H1 (cell line): ENCODE measurements around the gene GSPT1. TPM values are rescaled to one million over a fixed set of nuclear protein-coding genes. Genes with fewer than 3 reads are reported as not detected.
"Not testable (repeated sequence)": the region's sequence is repeated elsewhere in the genome, so short reads cannot be mapped to it uniquely, and the experiment has no call there.

Experiments used
- CTCF ChIA-PET: fragments of 300-600 bp; sonication (Branson Sonifier 250); formaldehyde crosslinking; loops from one replicate; lab custom pipeline; 2021; ENCODE audit not compliant: partially characterized antibody; lab: Charles Lee
- POLR2A ChIA-PET: fragments of 300-600 bp; sonication (Branson Sonifier 250); formaldehyde crosslinking; loops from one replicate; lab custom pipeline; 2021; ENCODE audit warnings: inconsistent platforms; ENCODE audit not compliant: partially characterized antibody; lab: Charles Lee
- DNase-seq, 2 experiments: peaks; one replicate each; pipeline versions ENCODE4 v3.0.0 to v3.0.0-alpha.2; 2010 to 2022; ENCODE audit warnings: low spot score in 2 of 2, low read depth in 1 of 2, mixed read lengths in 1 of 2
- FAIRE-seq: peaks from 2 replicates; lab custom pipeline; 2011; peaks lifted over from hg19 to GRCh38; lab: Jason Lieb, UNC
- H2AFZ ChIP-seq: 2 replicates; pipeline ENCODE4 v1.8.1; 2012; ENCODE audit warnings: low read length, inconsistent platforms
- H2AK5ac ChIP-seq: 2 replicates; pipeline ENCODE4 v1.6.1; 2013; ENCODE audit warnings: low read depth, low read length
- H2BK120ac ChIP-seq: replicated peaks from 2 replicates; pipeline ENCODE3; 2013; ENCODE audit warnings: low read depth, low read length, inconsistent platforms
- H2BK12ac ChIP-seq: 2 replicates; pipeline ENCODE4 v1.6.1; 2013; ENCODE audit warnings: low read depth, low read length
- H2BK15ac ChIP-seq: 2 replicates; pipeline ENCODE4 v1.6.1; 2013; ENCODE audit warnings: low read length
- H2BK20ac ChIP-seq: 2 replicates; pipeline ENCODE4 v1.6.1; 2013; ENCODE audit warnings: low read length
- H2BK5ac ChIP-seq: 2 replicates; pipeline ENCODE4 v1.6.1; 2013; ENCODE audit warnings: low read depth, low read length
- H3K14ac ChIP-seq: 2 replicates; pipeline ENCODE4 v1.6.1; 2013; ENCODE audit warnings: inconsistent platforms; ENCODE audit not compliant: insufficient read length
- H3K18ac ChIP-seq: 2 replicates; pipeline ENCODE4 v1.6.1; 2013; ENCODE audit warnings: low read length; ENCODE audit errors: extremely low read depth
- H3K23ac ChIP-seq: 2 replicates; pipeline ENCODE4 v1.6.1; 2013; ENCODE audit warnings: inconsistent platforms; ENCODE audit not compliant: insufficient read length
- H3K23me2 ChIP-seq: 2 replicates; pipeline ENCODE4 v1.6.1; 2013; ENCODE audit warnings: low read depth, low read length
- H3K27ac ChIP-seq: 2 replicates; pipeline ENCODE4 v1.6.1; 2011; ENCODE audit warnings: low read depth, low read length, inconsistent platforms
- H3K27me3 ChIP-seq, 4 experiments: replicated peaks in 1 of 4; 1 replicate in 1 of 4; 2 replicates in 3 of 4; pipeline versions ENCODE4 v1.6.1 to v1.8.1; 2011 to 2013; ENCODE audit warnings: low read length in 3 of 4, mild to moderate bottlenecking in 3 of 4, inconsistent platforms in 2 of 4, mixed read lengths in 2 of 4, moderate library complexity in 1 of 4; ENCODE audit not compliant: control insufficient read depth in 3 of 4, insufficient read depth in 3 of 4; ENCODE audit errors: extremely low read depth in 1 of 4
- H3K36me3 ChIP-seq, 4 experiments: 2 replicates each; pipeline versions ENCODE4 v1.6.1 to v1.8.1; 2011 to 2013; ENCODE audit warnings: mild to moderate bottlenecking in 4 of 4, low read length in 3 of 4, moderate library complexity in 2 of 4, control low read depth in 1 of 4, inconsistent platforms in 1 of 4; ENCODE audit not compliant: insufficient read depth in 4 of 4, control insufficient read depth in 2 of 4
- H3K4ac ChIP-seq: replicated peaks from 2 replicates; pipeline ENCODE3; 2013; ENCODE audit warnings: low read length, low read depth, mixed read lengths, inconsistent platforms; ENCODE audit not compliant: insufficient read length
- H3K4me1 ChIP-seq, 4 experiments: replicated peaks in 1 of 4; 1 replicate in 1 of 4; 2 replicates in 3 of 4; pipeline versions ENCODE4 v1.6.1 to v1.8.1; 2011 to 2013; ENCODE audit warnings: low read length in 3 of 4, inconsistent platforms in 2 of 4, mixed read lengths in 1 of 4; ENCODE audit not compliant: insufficient read depth in 4 of 4, control insufficient read depth in 3 of 4
- H3K4me2 ChIP-seq, 2 experiments: 2 replicates each; pipeline versions ENCODE4 v1.6.1 to v1.8.1; 2011 to 2013; ENCODE audit warnings: low read depth in 2 of 2, low read length in 2 of 2, control low read depth in 1 of 2, inconsistent platforms in 1 of 2, mild to moderate bottlenecking in 1 of 2; ENCODE audit not compliant: insufficient read depth in 1 of 2
- H3K4me3 ChIP-seq, 4 experiments: fragments of 200-600, 300-600 bp in 1 of 4; sonication (generic), shearing (Covaris generic), sonication (Bioruptor Twin) in 1 of 4; 2 replicates each; pipeline versions ENCODE4 v1.5.1 to v1.8.1; 2011 to 2016; ENCODE audit warnings: low read length in 4 of 4, low read depth in 3 of 4, control low read depth in 2 of 4, inconsistent platforms in 2 of 4, mild to moderate bottlenecking in 2 of 4, mixed read lengths in 1 of 4, moderate library complexity in 1 of 4; ENCODE audit not compliant: insufficient read depth in 2 of 4; ENCODE audit errors: extremely low read depth in 1 of 4
- H3K56ac ChIP-seq: replicated peaks from 2 replicates; pipeline ENCODE3; 2013; ENCODE audit warnings: low read depth, mild to moderate bottlenecking, mixed read lengths, low read length, inconsistent platforms; ENCODE audit not compliant: insufficient read length
- H3K79me1 ChIP-seq: 2 replicates; pipeline ENCODE4 v1.6.1; 2013; ENCODE audit warnings: low read depth, low read length, control low read depth
- H3K79me2 ChIP-seq, 2 experiments: 2 replicates each; pipeline versions ENCODE4 v1.6.1 to v1.8.1; 2012 to 2013; ENCODE audit warnings: low read length in 2 of 2, mild to moderate bottlenecking in 2 of 2, inconsistent platforms in 1 of 2; ENCODE audit not compliant: insufficient read depth in 2 of 2, control insufficient read depth in 1 of 2
- H3K9ac ChIP-seq, 4 experiments: replicated peaks in 1 of 4; 1 replicate in 1 of 4; 2 replicates in 3 of 4; pipeline versions ENCODE4 v1.6.1 to v1.8.1; 2011 to 2013; ENCODE audit warnings: low read depth in 3 of 4, low read length in 3 of 4, control low read depth in 2 of 4, mild to moderate bottlenecking in 2 of 4, moderate library complexity in 2 of 4, inconsistent platforms in 1 of 4; ENCODE audit errors: extremely low read depth in 1 of 4
- H3K9me3 ChIP-seq, 2 experiments: 2 replicates each; pipeline versions ENCODE4 v1.6.1 to v1.8.1; 2012 to 2013; ENCODE audit warnings: mild to moderate bottlenecking in 2 of 2, moderate library complexity in 2 of 2, control low read depth in 1 of 2, inconsistent platforms in 1 of 2, low read depth in 1 of 2, low read length in 1 of 2, mixed read lengths in 1 of 2; ENCODE audit not compliant: insufficient read depth in 2 of 2
- H4K20me1 ChIP-seq, 2 experiments: replicated peaks in 1 of 2; 2 replicates each; pipeline versions ENCODE3 to v1.8.1; 2011 to 2013; ENCODE audit warnings: inconsistent platforms in 2 of 2, low read length in 2 of 2, mild to moderate bottlenecking in 1 of 2; ENCODE audit not compliant: insufficient read depth in 2 of 2, control insufficient read depth in 1 of 2
- H4K5ac ChIP-seq: 2 replicates; pipeline ENCODE4 v1.6.1; 2013; ENCODE audit warnings: low read length, low read depth, mixed read lengths, inconsistent platforms; ENCODE audit not compliant: insufficient read length
- H4K8ac ChIP-seq: 2 replicates; pipeline ENCODE4 v1.8.0; 2013; ENCODE audit warnings: mild to moderate bottlenecking, moderate library complexity, low read length, inconsistent platforms; ENCODE audit not compliant: insufficient read depth; ENCODE audit errors: extremely low read depth
- H4K91ac ChIP-seq: replicated peaks from 2 replicates; pipeline ENCODE3; 2013; ENCODE audit warnings: low read length, mixed read lengths, inconsistent platforms; ENCODE audit not compliant: insufficient read length
- WGBS, 2 experiments: shearing (Covaris generic) in 1 of 2; methylation state at CpG; one replicate each; pipeline versions ENCODE4 v1.1.6 to v1.1.7; 2013 to 2015; ENCODE audit warnings: low lambda C conversion rate in 2 of 2, mixed read lengths in 2 of 2, inconsistent platforms in 1 of 2, low coverage in 1 of 2, missing lambda C conversion rate in 1 of 2; ENCODE audit not compliant: insufficient replicate concordance in 2 of 2, insufficient coverage in 1 of 2, insufficient read length in 1 of 2; ENCODE audit errors: extremely low coverage in 1 of 2, missing lambda C conversion rate in 1 of 2; 5-methylcytosine and 5-hydroxymethylcytosine counted together
- polyA plus RNA-seq, 7 experiments: library from polyadenylated mRNA; depleted of rRNA in 3 of 7; stranded (reverse) in 5 of 7; unstranded in 2 of 7; fragments of >200 nt in 5 of 7; fragments of 200-250 nt in 2 of 7; gene quantifications; 1 replicate in 5 of 7; 2 replicates in 1 of 7; 4 replicates in 1 of 7; pipeline versions ENCODE4 v1.2.1 to v1.2.3, GENCODE V29; 2011 to 2013; ENCODE audit warnings: missing spikeins in 2 of 7, mixed read lengths in 2 of 7
- total RNA-seq: library from RNA; stranded (reverse); fragmentation: NEBNext Ultra II Directional; extraction: Animal tissue kit (Norgen Biotek cat#: 25700); gene quantifications from 2 replicates; pipeline ENCODE4 v1.2.1, GENCODE V29; 2021

Gene GSPT1
- total and polyA plus RNA-seq, 2 of the 8 experiments (the other 6 are each of a cell fraction or from before 2014, with no cell fraction given) = 51.0 to 204 TPM

- H3K4me3 ChIP-seq, FAIRE-seq, H2BK15ac ChIP-seq, H2AK5ac ChIP-seq, H3K23ac ChIP-seq, H3K18ac ChIP-seq, H4K20me1 ChIP-seq, H4K91ac ChIP-seq, H3K79me1 ChIP-seq, H4K5ac ChIP-seq, H3K4me2 ChIP-seq, H3K27ac ChIP-seq, H2BK20ac ChIP-seq, H2BK12ac ChIP-seq, H3K4ac ChIP-seq, H4K8ac ChIP-seq, H3K23me2 ChIP-seq, H2BK5ac ChIP-seq, H3K56ac ChIP-seq, H3K36me3 ChIP-seq, H3K79me2 ChIP-seq, H3K27me3 ChIP-seq, H2AFZ ChIP-seq, H2BK120ac ChIP-seq, H3K14ac ChIP-seq, DNase-seq, H3K4me1 ChIP-seq, H3K9ac ChIP-seq, H3K9me3 ChIP-seq: not testable (repeated sequence)
- ChIA-PET POLR2A (interaction anchor here (1.2 kb wide), 1 partner anchor 12 kb away, joined by 3 read pairs; no protein-coding TSS in a partner anchor), CTCF (interaction anchor here (0.6 to 1.2 kb wide), 2 partner anchors 20 to 25 kb away, joined by 3 read pairs; no protein-coding TSS in a partner anchor)
- WGBS, 2 experiments = 85% methylated on average over 5 of the region's 5 CpGs; no CpG with 5 or more reads in 1 of the 2 experiments
Observed at GRCh38 chr16:11823645-11824044, 92.1 kb downstream of the GSPT1 start.
